NT2/D1 (cell line): Measurements from ENCODE around the gene RPS6KC1.

Experiments used
- DNase-seq: peaks from one replicate; pipeline ENCODE4 v3.0.0-alpha.2; 2011; ENCODE audit warnings: low read depth, low spot score
- H3K27me3 ChIP-seq: 2 replicates; pipeline ENCODE4 v1.6.0; 2011; ENCODE audit warnings: mild to moderate bottlenecking; ENCODE audit not compliant: insufficient read length, insufficient read depth
- H3K36me3 ChIP-seq: 2 replicates; pipeline ENCODE4 v1.6.1; 2011; ENCODE audit warnings: mild to moderate bottlenecking, low read length, mixed read lengths; ENCODE audit not compliant: insufficient read depth, insufficient read length
- H3K4me1 ChIP-seq: 2 replicates; pipeline ENCODE4 v1.5.1; 2011; ENCODE audit not compliant: insufficient read depth, insufficient read length
- H3K4me3 ChIP-seq: 2 replicates; pipeline ENCODE4 v1.5.1; 2011; ENCODE audit warnings: low read depth; ENCODE audit not compliant: insufficient read length
- H3K9ac ChIP-seq: 2 replicates; pipeline ENCODE4 v1.6.0; 2011; ENCODE audit warnings: low read depth; ENCODE audit not compliant: insufficient read length
- H3K9me3 ChIP-seq: 2 replicates; pipeline ENCODE4 v1.5.1; 2011; ENCODE audit warnings: mild to moderate bottlenecking, low read length; ENCODE audit not compliant: insufficient read depth
- SUZ12 ChIP-seq: IDR thresholded peaks from 2 replicates; pipeline ENCODE4 v1.6.1; 2011; ENCODE audit not compliant: insufficient read length, insufficient read depth; ENCODE audit errors: extremely low read depth
- YY1 ChIP-seq: IDR thresholded peaks from 2 replicates; pipeline ENCODE4 v1.6.1; 2011; ENCODE audit not compliant: insufficient read length, insufficient read depth
- ZNF274 ChIP-seq: IDR thresholded peaks from 2 replicates; pipeline ENCODE4 v1.6.1; 2011; ENCODE audit warnings: mild to moderate bottlenecking, low read depth, low read length

Gene RPS6KC1

GRCh38 chr1:213260311-213261075 lies 209.5 kb downstream of the RPS6KC1 start:
- Histone ChIP-seq H3K4me1 (no peaks in the 10 kb centered on the region), H3K9ac (no peak overlapping the region), H3K4me3 (no peak overlapping the region), H3K36me3 (no peaks in the 10 kb centered on the region), H3K9me3 (no peaks in the 10 kb centered on the region), H3K27me3 (no peaks in the 10 kb centered on the region)
- TF ChIP-seq ZNF274 (no peak), SUZ12 (no peak), YY1 (no peak)
- DNase-seq = no peak

- no peak for DNase-seq
- H3K36me3 ChIP-seq = no peaks in the 10 kb centered on the region
- H3K4me3 ChIP-seq = no peak overlapping the region
- no peak for TF ChIP-seq ZNF274
- TF ChIP-seq SUZ12 = no peak
- TF ChIP-seq YY1 = no peak
- H3K27me3 ChIP-seq = no peaks in the 10 kb centered on the region
- H3K4me1 ChIP-seq = no peaks in the 10 kb centered on the region
- H3K9me3 ChIP-seq = no peaks in the 10 kb centered on the region
- no peak overlapping the region for H3K9ac ChIP-seq
Measured at GRCh38 chr1:213264531-213264930, 213.5 kb downstream of the RPS6KC1 start.

- Histone ChIP-seq H3K4me1 (no peaks in the 10 kb centered on the region), H3K27me3 (no peaks in the 10 kb centered on the region), H3K9me3 (no peaks in the 10 kb centered on the region), H3K9ac (no peak overlapping the region), H3K36me3 (no peaks in the 10 kb centered on the region), H3K4me3 (no peak overlapping the region)
- no peak for DNase-seq
- TF ChIP-seq SUZ12 (no peak), YY1 (no peak), ZNF274 (no peak)
Measured at GRCh38 chr1:213266983-213267772, 216.1 kb downstream of the RPS6KC1 start.

- H3K36me3 ChIP-seq = no peaks in the 10 kb centered on the region
- H3K9ac ChIP-seq = no peak overlapping the region
- H3K4me3 ChIP-seq = no peak overlapping the region
- TF ChIP-seq YY1 = no peak
- no peak for TF ChIP-seq ZNF274
- TF ChIP-seq SUZ12 = no peak
- DNase-seq = no peak
- H3K27me3 ChIP-seq = no peaks in the 10 kb centered on the region
- H3K9me3 ChIP-seq = no peaks in the 10 kb centered on the region
- no peaks in the 10 kb centered on the region for H3K4me1 ChIP-seq
Measured at GRCh38 chr1:213268221-213268620, 217.2 kb downstream of the RPS6KC1 start.

- H3K4me3 ChIP-seq = no peak overlapping the region
- H3K9ac ChIP-seq = no peak overlapping the region
- DNase-seq = no peak
- H3K36me3 ChIP-seq = peaks cover 5% of the 10 kb centered on the region
- no peaks in the 10 kb centered on the region for H3K27me3 ChIP-seq
- no peaks in the 10 kb centered on the region for H3K9me3 ChIP-seq
- TF ChIP-seq YY1 (no peak), SUZ12 (no peak), ZNF274 (no peak)
- H3K4me1 ChIP-seq = no peaks in the 10 kb centered on the region
Measured at GRCh38 chr1:213269829-213270228, 218.8 kb downstream of the RPS6KC1 start.

- TF ChIP-seq YY1 = no peak
- TF ChIP-seq ZNF274 = no peak
- no peak for TF ChIP-seq SUZ12
- H3K36me3 ChIP-seq = peaks cover 5% of the 10 kb centered on the region
- H3K4me1 ChIP-seq = no peaks in the 10 kb centered on the region
Measured at GRCh38 chr1:213273546-213273945, 222.5 kb downstream of the RPS6KC1 start.

GRCh38 chr1:213274140-213274539 lies 223.1 kb downstream of the RPS6KC1 start:
- no peaks in the 10 kb centered on the region for H3K9me3 ChIP-seq
- TF ChIP-seq YY1 = no peak
- no peak for TF ChIP-seq ZNF274
- no peak for TF ChIP-seq SUZ12
- H3K27me3 ChIP-seq = no peaks in the 10 kb centered on the region
- no peak overlapping the region for H3K4me3 ChIP-seq
- H3K36me3 ChIP-seq = peaks cover 5% of the 10 kb centered on the region
- DNase-seq = no peak
- no peaks in the 10 kb centered on the region for H3K4me1 ChIP-seq
- no peak overlapping the region for H3K9ac ChIP-seq

More at GRCh38 chr1:213273546-213273945, 222.5 kb downstream of the RPS6KC1 start:
- Histone ChIP-seq H3K9me3 (no peaks in the 10 kb centered on the region), H3K27me3 (no peaks in the 10 kb centered on the region), H3K9ac (no peak overlapping the region), H3K4me3 (no peak overlapping the region)
- DNase-seq = no peak
